Right atrium auricular region (tissue), 2 donors: ENCODE results near the gene SLC22A1. TPM values are rescaled to one million over a fixed set of nuclear protein-coding genes. Genes with fewer than 3 reads are reported as not detected.

Source experiments
- DNase-seq: peaks from one replicate; pipeline ENCODE4 v3.0.0-alpha.2; 2019; ENCODE audit warnings: low spot score
- H3K27ac ChIP-seq, 2 donors: fragments of 200-600 bp; sonication (generic); 1 replicate in 1 of 2; 2 replicates in 1 of 2; pipeline ENCODE4 v1.5.1; 2016 to 2019
- H3K27me3 ChIP-seq, 2 donors: fragments of 200-600 bp; sonication (generic); one replicate each; pipeline versions ENCODE4 v1.5.1 to v1.6.0; 2017 to 2019
- H3K36me3 ChIP-seq: fragments of 200-600 bp; sonication (generic); one replicate; pipeline ENCODE4 v1.5.1; 2016
- H3K4me1 ChIP-seq, 2 donors: fragments of 200-600 bp; sonication (generic); one replicate each; pipeline versions ENCODE4 v1.5.1 to v1.6.0; 2017 to 2019
- H3K4me3 ChIP-seq, 2 donors: fragments of 200-600 bp; sonication (generic); 1 replicate in 1 of 2; 2 replicates in 1 of 2; pipeline ENCODE4 v1.5.1; 2017 to 2019; ENCODE audit warnings: mild to moderate bottlenecking in 1 of 2, moderate library complexity in 1 of 2
- H3K9me3 ChIP-seq, 2 donors: fragments of 200-600 bp; sonication (generic); one replicate each; pipeline ENCODE4 v1.5.1; 2019
- CTCF ChIP-seq, 2 donors: fragments of 200-600 bp; sonication (generic); IDR thresholded peaks; one replicate each; pipeline ENCODE4 v1.5.1; 2019; ENCODE audit warnings: antibody characterized with exemption in 2 of 2
- total RNA-seq, 2 donors: library from RNA; depleted of rRNA; stranded (reverse); fragments of >200 nt; gene quantifications; one replicate each; pipeline ENCODE4 v1.1.0, GENCODE V29; 2016

The SLC22A1 gene
- total RNA-seq, 2 donors from 2014 or later = not detected

DNA sequence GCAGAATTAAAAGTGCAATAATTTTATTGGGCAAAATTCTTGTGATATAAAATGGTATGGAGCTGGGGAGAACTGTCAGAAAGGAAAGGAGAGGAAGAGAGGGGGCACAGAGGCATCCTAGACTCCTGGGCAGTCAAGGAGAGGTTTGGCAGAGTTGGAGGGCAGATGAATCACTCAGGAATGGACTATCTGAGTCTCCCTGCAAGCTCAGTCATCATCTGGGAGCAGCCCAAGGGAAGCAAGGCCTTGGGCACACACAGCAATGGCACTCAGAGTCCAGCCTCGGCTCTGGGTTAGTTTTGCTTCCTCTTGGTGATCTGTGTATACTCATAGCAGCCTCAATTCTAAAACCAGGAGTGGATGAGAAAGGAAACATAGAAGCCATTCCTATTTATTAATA is 67.2 kb downstream of the SLC22A1 start:
- H3K36me3 ChIP-seq = no peaks in the 10 kb centered on the region
- DNase-seq = no peak
- H3K9me3 ChIP-seq = peaks cover 0 to 15% of the 10 kb centered on the region in 2 donors
- TF ChIP-seq CTCF (IDR thresholded peaks at IDR 0.05) = no peak
- no peaks in the 10 kb centered on the region for H3K27me3 ChIP-seq
- no peak overlapping the region for H3K27ac ChIP-seq
- no peaks in the 10 kb centered on the region for H3K4me1 ChIP-seq
- H3K4me3 ChIP-seq = no peak overlapping the region

DNA sequence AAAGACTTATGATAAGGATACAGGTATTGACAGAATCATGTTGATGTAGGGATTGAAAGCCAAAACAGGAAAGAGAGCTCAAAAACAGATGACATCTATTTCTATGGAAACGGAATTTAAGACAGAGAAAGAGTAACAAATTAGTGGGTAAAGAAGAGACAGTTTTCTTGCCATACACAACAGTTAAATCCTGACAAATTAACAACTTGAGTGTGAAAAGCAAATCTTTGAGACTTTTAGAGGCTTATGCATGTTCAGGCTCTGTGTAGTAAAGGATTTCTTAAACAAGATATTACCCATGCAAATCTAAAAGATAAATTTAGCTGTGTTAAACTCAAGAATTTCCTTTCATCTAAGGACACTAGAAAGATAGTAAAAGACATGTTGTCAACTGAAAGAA is 68.5 kb downstream of the SLC22A1 start:
- Histone ChIP-seq H3K4me3 (no peak overlapping the region), H3K27me3 (no peaks in the 10 kb centered on the region), H3K4me1 (no peaks in the 10 kb centered on the region), H3K27ac (no peak overlapping the region), H3K36me3 (no peaks in the 10 kb centered on the region), H3K9me3 (peaks cover 0 to 28% of the 10 kb centered on the region in 2 donors)
- no peak for TF ChIP-seq CTCF (IDR thresholded peaks at IDR 0.05)
- DNase-seq = no peak

GRCh38 chr6:160190973-160191372 is 69.4 kb downstream of the SLC22A1 start:
- Histone ChIP-seq H3K27me3 (no peaks in the 10 kb centered on the region), H3K4me3 (no peak overlapping the region)

GRCh38 chr6:160192840-160193239 is 71.2 kb downstream of the SLC22A1 start:
- H3K9me3 ChIP-seq = peaks cover 0 to 36% of the 10 kb centered on the region in 2 donors
- no peak for DNase-seq
- H3K36me3 ChIP-seq = no peaks in the 10 kb centered on the region
- H3K4me1 ChIP-seq = no peaks in the 10 kb centered on the region
- H3K27ac ChIP-seq = no peak overlapping the region
- no peak overlapping the region for H3K4me3 ChIP-seq
- TF ChIP-seq CTCF (IDR thresholded peaks at IDR 0.05) = no peak
- no peaks in the 10 kb centered on the region for H3K27me3 ChIP-seq

More at GRCh38 chr6:160190973-160191372, 69.4 kb downstream of the SLC22A1 start:
- no peak for TF ChIP-seq CTCF (IDR thresholded peaks at IDR 0.05)
- Histone ChIP-seq H3K4me1 (no peaks in the 10 kb centered on the region), H3K9me3 (peaks cover 0 to 36% of the 10 kb centered on the region in 2 donors), H3K27ac (no peak overlapping the region), H3K36me3 (no peaks in the 10 kb centered on the region)
- DNase-seq = no peak

DNA sequence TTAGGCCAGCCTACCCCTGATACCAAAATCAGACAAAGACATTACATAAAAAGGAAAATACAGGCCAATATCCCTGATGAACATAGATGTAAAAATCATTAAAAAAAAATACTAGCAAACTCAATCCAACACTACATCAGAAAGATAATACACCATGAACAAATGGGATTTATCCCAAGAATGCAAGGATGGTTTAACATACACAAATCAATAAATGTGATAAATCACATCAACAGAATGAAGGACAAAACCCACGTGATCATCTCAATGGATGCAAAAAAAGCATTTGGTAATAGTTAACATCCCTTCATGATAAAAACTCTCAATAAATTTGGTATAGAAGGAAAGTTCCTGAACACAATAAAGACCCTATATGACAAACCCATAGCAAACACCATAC is 73.2 kb downstream of the SLC22A1 start:
- no peak for DNase-seq
- H3K4me3 ChIP-seq = no peak overlapping the region
- no peaks in the 10 kb centered on the region for H3K4me1 ChIP-seq
- no peaks in the 10 kb centered on the region for H3K27me3 ChIP-seq
- no peak overlapping the region for H3K27ac ChIP-seq
- H3K9me3 ChIP-seq = peaks cover 0 to 36% of the 10 kb centered on the region in 2 donors
- no peak for TF ChIP-seq CTCF (IDR thresholded peaks at IDR 0.05)
- no peaks in the 10 kb centered on the region for H3K36me3 ChIP-seq

DNA sequence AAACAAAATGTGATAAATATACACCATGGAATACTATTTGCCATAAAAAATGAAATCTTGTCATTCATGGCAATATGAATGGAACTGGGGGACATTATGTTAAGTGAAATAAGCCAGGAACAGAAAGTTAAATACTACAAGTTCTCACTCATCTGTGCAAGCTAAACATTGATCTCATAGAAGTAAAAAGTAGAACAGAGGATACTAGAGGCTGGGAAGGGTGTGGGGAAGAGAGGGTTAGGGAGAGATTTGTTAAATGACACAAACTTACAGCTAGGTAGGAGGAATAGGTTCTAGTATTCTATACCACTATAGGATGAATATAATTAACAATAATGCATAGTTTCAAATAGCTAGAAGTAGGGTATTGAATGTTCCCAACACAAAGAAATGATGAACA is 76.0 kb downstream of the SLC22A1 start:
- no peak for TF ChIP-seq CTCF (IDR thresholded peaks at IDR 0.05)
- no peaks in the 10 kb centered on the region for H3K4me1 ChIP-seq
- no peak overlapping the region for H3K27ac ChIP-seq
- H3K36me3 ChIP-seq = no peaks in the 10 kb centered on the region
- peaks cover 0 to 32% of the 10 kb centered on the region in 2 donors for H3K9me3 ChIP-seq
- no peak for DNase-seq
- no peak overlapping the region for H3K4me3 ChIP-seq
- no peaks in the 10 kb centered on the region for H3K27me3 ChIP-seq
